Sigmoid colon (tissue), 7 donors: ENCODE data around the gene DCAF4. TPM values are rescaled to one million over a fixed set of nuclear protein-coding genes. Genes with fewer than 3 reads are reported as not detected.

ENCODE experiments used
- DNase-seq: peaks from one replicate; pipeline ENCODE4 v3.0.0-alpha.2; 2019
- H3K27ac ChIP-seq, 4 donors: fragments of 200-600 bp; sonication (generic); one replicate each; pipeline ENCODE4 v1.5.1; 2016 to 2019; ENCODE audit warnings: mild to moderate bottlenecking in 1 of 4
- H3K27me3 ChIP-seq, 3 donors: fragments of 200-600 bp; sonication (generic); one replicate each; pipeline ENCODE4 v1.5.1; 2019; ENCODE audit warnings: mild to moderate bottlenecking in 1 of 3
- H3K36me3 ChIP-seq, 4 donors: fragments of 200-600 bp; sonication (generic); one replicate each; pipeline ENCODE4 v1.5.1; 2016 to 2019
- H3K4me1 ChIP-seq, 4 donors: fragments of 200-600 bp; sonication (generic); one replicate each; pipeline ENCODE4 v1.5.1; 2017 to 2019
- H3K4me3 ChIP-seq, 4 donors: fragments of 200-600 bp; sonication (generic); one replicate each; pipeline ENCODE4 v1.5.1; 2017 to 2019; ENCODE audit warnings: mild to moderate bottlenecking in 2 of 4, moderate library complexity in 1 of 4
- H3K9me3 ChIP-seq, 4 donors: fragments of 200-600 bp in 3 of 4; sonication (generic) in 3 of 4; one replicate each; pipeline versions ENCODE4 v1.5.1 to v1.6.1; 2013 to 2019
- EP300 ChIP-seq, 4 donors: sonication (generic); formaldehyde crosslinking; IDR thresholded peaks; one replicate each; pipeline ENCODE4 v1.6.1; 2017; ENCODE audit warnings: antibody characterized with exemption in 4 of 4
- POLR2A ChIP-seq, 2 donors: fragments of 450-650 bp; IDR thresholded peaks; one replicate each; pipeline ENCODE4 v1.6.1; 2016; ENCODE audit warnings: antibody characterized with exemption in 2 of 2, mild to moderate bottlenecking in 2 of 2, moderate library complexity in 2 of 2
- POLR2AphosphoS5 ChIP-seq, 4 donors: sonication (generic); formaldehyde crosslinking; IDR thresholded peaks; one replicate each; pipeline ENCODE4 v1.6.1; 2017; ENCODE audit warnings: antibody characterized with exemption in 4 of 4
- WGBS, 2 donors: extraction: QIAGEN DNeasy Blood & Tissue Kit; methylation state at CpG; one replicate each; pipeline ENCODE4 v1.1.7; 2013; 5-methylcytosine and 5-hydroxymethylcytosine counted together
- intact Hi-C: fragments of 100-400 bp; cut with DNase I; formaldehyde crosslinking; loops from one replicate; pipeline ENCODE4 v1.15.1; 2023
- polyA plus RNA-seq, 3 donors: library from polyadenylated mRNA; stranded (reverse); fragments of 200-250 nt; gene quantifications; one replicate each; pipeline ENCODE4 v1.2.3, GENCODE V29; 2013
- total RNA-seq, 4 donors: library from RNA; depleted of rRNA; stranded (reverse); fragments of >200 nt; gene quantifications; one replicate each; pipeline ENCODE4 v1.1.0, GENCODE V29; 2016
- TF ChIP-seq, protein P1 (sequence below), 4 experiments: fragments of 450-650 bp in 3 of 4; fragments of 200-600 bp in 1 of 4; IDR thresholded peaks; one replicate each; pipeline ENCODE4 v1.5.1; 2016 to 2019; ENCODE audit warnings: antibody characterized with exemption in 4 of 4, mild to moderate bottlenecking in 3 of 4, moderate library complexity in 2 of 4
- donor health status: healthy with polysubstance abuse.
- donor health status: Bipolar disorder and iron deficiency.
- donor health status: healthy.

DCAF4 gene
- total and polyA plus RNA-seq, 7 donors = 5.8 to 20.9 (median 13.2) TPM

DNA sequence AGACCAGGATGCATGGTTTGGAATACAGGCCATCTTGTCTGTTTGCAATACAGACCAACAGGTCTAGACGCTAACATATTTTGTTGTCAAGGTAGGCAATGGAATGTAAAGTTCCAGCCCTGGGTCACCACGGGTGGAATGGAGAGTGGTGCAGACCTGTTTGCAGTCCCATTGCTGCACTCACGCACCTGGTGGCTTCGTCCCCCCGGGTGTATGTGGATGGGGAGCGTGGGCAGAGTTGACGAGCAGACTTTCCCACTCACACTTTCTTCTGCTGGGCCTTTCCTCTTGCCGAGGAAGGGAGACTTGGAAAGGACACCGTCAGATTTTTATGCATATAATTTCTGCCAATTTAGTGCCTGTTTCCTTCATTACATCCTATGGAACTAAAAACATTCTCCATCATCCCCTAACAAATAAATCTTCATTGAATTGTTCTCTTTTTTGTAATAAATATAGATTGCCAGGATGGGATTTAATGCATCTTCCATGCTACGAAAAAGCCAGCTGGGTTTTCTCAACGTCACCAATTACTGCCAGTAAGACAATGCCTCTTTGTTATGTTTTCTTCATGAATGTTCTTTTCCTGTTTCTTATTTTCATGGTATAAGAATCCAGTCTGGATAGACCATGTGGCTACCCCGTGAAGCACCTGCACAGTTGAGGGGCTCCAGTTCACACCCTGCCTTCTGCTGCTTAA lies 15.2 kb downstream of the DCAF4 start:
- Histone ChIP-seq H3K36me3 (peaks cover 0 to 59% (median 13%) of the 10 kb centered on the region in 4 donors), H3K27me3 (no peaks in the 10 kb centered on the region), H3K27ac (no peak overlapping the region), H3K9me3 (no peaks in the 10 kb centered on the region), H3K4me3 (no peak overlapping the region), H3K4me1 (no peaks in the 10 kb centered on the region)
- intact Hi-C loops = no loop called here
- no peak for TF ChIP-seq EP300 (IDR thresholded peaks at IDR 0.05)
- TF ChIP-seq, protein P1, sequence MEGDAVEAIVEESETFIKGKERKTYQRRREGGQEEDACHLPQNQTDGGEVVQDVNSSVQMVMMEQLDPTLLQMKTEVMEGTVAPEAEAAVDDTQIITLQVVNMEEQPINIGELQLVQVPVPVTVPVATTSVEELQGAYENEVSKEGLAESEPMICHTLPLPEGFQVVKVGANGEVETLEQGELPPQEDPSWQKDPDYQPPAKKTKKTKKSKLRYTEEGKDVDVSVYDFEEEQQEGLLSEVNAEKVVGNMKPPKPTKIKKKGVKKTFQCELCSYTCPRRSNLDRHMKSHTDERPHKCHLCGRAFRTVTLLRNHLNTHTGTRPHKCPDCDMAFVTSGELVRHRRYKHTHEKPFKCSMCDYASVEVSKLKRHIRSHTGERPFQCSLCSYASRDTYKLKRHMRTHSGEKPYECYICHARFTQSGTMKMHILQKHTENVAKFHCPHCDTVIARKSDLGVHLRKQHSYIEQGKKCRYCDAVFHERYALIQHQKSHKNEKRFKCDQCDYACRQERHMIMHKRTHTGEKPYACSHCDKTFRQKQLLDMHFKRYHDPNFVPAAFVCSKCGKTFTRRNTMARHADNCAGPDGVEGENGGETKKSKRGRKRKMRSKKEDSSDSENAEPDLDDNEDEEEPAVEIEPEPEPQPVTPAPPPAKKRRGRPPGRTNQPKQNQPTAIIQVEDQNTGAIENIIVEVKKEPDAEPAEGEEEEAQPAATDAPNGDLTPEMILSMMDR (IDR thresholded peaks at IDR 0.05) = no peak
- WGBS, 2 donors = 80 to 86% methylated on average over 12 of the region's 12 CpGs
- no peak for DNase-seq

DNA sequence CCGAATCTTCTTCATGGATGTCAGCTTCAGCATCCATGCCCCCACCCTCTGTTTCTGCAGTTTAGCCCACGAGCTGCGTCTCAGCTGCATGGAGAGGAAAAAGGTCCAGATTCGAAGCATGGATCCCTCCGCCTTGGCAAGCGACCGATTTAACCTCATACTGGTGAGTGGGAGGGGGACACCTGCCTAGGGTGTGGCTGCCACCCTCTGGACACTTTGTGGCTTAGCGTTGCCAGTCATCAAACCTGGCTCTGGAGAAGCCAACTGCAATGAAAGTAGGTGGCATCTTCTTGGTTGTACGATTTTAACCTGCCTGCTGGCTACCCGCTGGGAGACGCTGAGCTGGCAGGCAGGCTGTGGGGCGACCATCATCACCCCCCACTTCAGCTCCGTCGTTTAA lies 16.7 kb downstream of the DCAF4 start:
- Histone ChIP-seq H3K27me3 (no peaks in the 10 kb centered on the region), H3K36me3 (peaks cover 0 to 67% (median 11%) of the 10 kb centered on the region in 4 donors), H3K4me1 (no peaks in the 10 kb centered on the region), H3K9me3 (no peaks in the 10 kb centered on the region), H3K4me3 (no peak overlapping the region), H3K27ac (no peak overlapping the region)
- 91 to 93% methylated on average over 14 of the region's 14 CpGs for WGBS, 2 donors
- no peak for DNase-seq
- intact Hi-C loops = no loop called here
- no peak for TF ChIP-seq POLR2AphosphoS5 (IDR thresholded peaks at IDR 0.05)
- TF ChIP-seq, protein P1 (IDR thresholded peaks at IDR 0.05) = no peak

DNA sequence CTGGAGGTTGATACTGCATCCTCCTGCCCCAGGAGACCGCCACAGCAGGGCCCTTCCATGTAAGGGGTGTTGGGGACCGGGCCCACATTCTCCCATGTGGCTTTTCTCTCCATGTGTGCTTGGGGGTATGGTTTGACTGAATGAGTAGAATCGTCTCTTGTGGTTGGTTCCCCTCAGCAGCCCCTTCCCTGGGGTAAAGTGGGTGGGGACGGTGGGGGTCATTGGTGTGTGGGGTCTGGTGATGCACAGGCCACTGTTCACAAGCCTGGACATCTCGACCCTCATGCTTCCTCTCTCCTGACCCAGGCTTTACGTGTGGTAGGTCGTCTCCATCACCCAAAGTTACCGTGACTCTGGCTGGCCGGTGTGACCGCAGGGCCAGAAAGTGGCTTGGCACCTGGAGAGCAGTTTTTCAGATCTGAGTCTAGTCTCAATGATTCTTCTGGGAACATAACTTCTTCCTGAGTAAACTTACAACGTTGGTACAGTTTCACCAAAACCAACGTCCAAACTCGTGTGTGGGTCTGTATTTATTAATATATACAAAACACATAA lies 17.7 kb downstream of the DCAF4 start:
- DNase-seq = no peak
- intact Hi-C loops = no loop called here
- no peak overlapping the region for H3K4me3 ChIP-seq
- H3K36me3 ChIP-seq = peaks cover 0 to 56% (median 8%) of the 10 kb centered on the region in 4 donors
- TF ChIP-seq EP300 (IDR thresholded peaks at IDR 0.05) (no peak), POLR2AphosphoS5 (IDR thresholded peaks at IDR 0.05) (no peak), POLR2A (IDR thresholded peaks at IDR 0.05) (no peak)
- TF ChIP-seq, protein P1 (IDR thresholded peaks at IDR 0.05) = no peak
- whole genome bisulfite sequencing, 2 donors = 94% methylated on average over 13 of the region's 13 CpGs
- no peak overlapping the region for H3K27ac ChIP-seq
- H3K4me1 ChIP-seq = no peaks in the 10 kb centered on the region
- no peaks in the 10 kb centered on the region for H3K27me3 ChIP-seq
- no peaks in the 10 kb centered on the region for H3K9me3 ChIP-seq

DNA sequence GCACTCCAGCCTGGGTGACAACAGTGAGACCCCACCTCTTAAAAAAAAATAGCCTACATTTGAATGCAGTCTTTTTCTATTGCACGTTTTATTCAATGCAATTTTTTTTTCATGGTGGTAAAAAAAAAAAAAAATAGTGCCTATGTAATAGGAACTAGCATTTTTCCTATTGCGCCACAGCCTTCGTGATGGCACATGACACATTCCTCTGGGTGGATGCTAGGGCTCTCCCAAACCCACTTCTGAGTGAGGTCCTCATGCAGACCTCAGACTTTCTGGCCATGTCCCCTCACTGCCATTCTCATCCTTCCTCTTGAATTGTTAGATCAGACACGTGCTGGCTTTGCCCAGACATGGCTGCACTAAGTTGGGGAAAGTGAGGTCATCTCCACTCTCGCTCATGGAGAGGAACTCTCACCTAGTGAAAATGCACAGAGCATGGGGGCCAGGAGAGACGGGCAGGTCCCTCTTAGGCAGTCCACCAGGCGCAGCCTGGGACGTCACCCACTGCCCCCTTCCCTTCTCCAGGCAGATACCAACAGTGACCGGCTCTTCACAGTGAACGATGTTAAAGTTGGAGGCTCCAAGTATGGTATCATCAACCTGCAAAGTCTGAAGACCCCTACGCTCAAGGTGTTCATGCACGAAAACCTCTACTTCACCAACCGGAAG lies 19.2 kb downstream of the DCAF4 start:
- Histone ChIP-seq H3K4me1 (no peaks in the 10 kb centered on the region), H3K9me3 (no peaks in the 10 kb centered on the region), H3K27ac (no peak overlapping the region), H3K36me3 (peaks cover 0 to 43% (median 6%) of the 10 kb centered on the region in 4 donors), H3K4me3 (no peak overlapping the region), H3K27me3 (no peaks in the 10 kb centered on the region)
- WGBS, 2 donors = 95 to 96% methylated on average over 13 of the region's 13 CpGs
- TF ChIP-seq EP300 (IDR thresholded peaks at IDR 0.05) = no peak
- TF ChIP-seq POLR2AphosphoS5 (IDR thresholded peaks at IDR 0.05) = no peak
- no peak for TF ChIP-seq POLR2A (IDR thresholded peaks at IDR 0.05)
- TF ChIP-seq, protein P1 (IDR thresholded peaks at IDR 0.05) = no peak
- intact Hi-C loops = no loop called here
- DNase-seq = no peak
